Subcutaneous preadipocyte (primary cell): ENCODE results near the gene CEP20. TPM values are rescaled to one million over a fixed set of nuclear protein-coding genes. Genes with fewer than 3 reads are reported as not detected.

Source experiments
- small RNA-seq: library from RNA; depleted of rRNA; stranded (forward); fragments of <200 nt; gene quantifications from one replicate; pipeline ENCODE3, GENCODE V24; 2012
- total RNA-seq: library from RNA; depleted of rRNA; stranded (reverse); fragments of >200 nt; gene quantifications from 2 replicates; pipeline ENCODE4 v1.2.3, GENCODE V29; 2012

CEP20 gene
- 40.1 and 43.7 TPM in 2 replicates for total RNA-seq

GRCh38 chr16:15888072-15888976 is at the start of gene CEP20:
TSS of gene CEP20 (minus strand) at chr16:15888603. CDS start at chr16:15888585, 18 bp downstream.

GRCh38 chr16:15856901-15857698 is 31.3 kb downstream of the CEP20 start, which contains the start of gene MYH11:
TSS of gene MYH11 (minus strand) at chr16:15857028. CDS start at chr16:15838252, 18,776 bp downstream.

Small RNA genes lying within 50 kb of the gene (small RNA-seq; reads per million reads assigned to genes)
- gene RNU6-213P, result not detected

Other genes starting within 250 kb of the CEP20 start
- gene MARF1, start 245.4 kb downstream of the CEP20 start, total RNA-seq, result 14.0 and 16.4 TPM in 2 replicates
- gene NDE1, start 238.4 kb downstream of the CEP20 start, total RNA-seq, result 27.9 and 53.0 TPM in 2 replicates
- not detected in 2 replicates for gene MYH11, start 31.6 kb downstream of the CEP20 start, total RNA-seq
- gene ABCC1, start 61.0 kb upstream of the CEP20 start, total RNA-seq, result 22.8 and 32.3 TPM in 2 replicates